ENCODE results near the gene DCAF11. TPM values are rescaled to one million over a fixed set of nuclear protein-coding genes. Genes with fewer than 3 reads are reported as not detected.
A peak's percentile ranks its signal among the peaks of the same experiment; 100 is the strongest.

The DCAF11 gene
- total RNA-seq (2014; rRNA removed; shearing (Covaris generic)), result 37.2 and 46.7 TPM in 2 replicates
- polyA plus RNA-seq (2015; cell fraction: cytosol; rRNA removed), result 30.4 and 31.1 TPM in 2 replicates
- polyA plus RNA-seq (2015; cell fraction: nucleus; rRNA removed), result 29.9 and 31.6 TPM in 2 replicates

GRCh38 chr14:24114532-24115421, at the start of gene DCAF11, which contains the start of gene NRL:
TSS of gene DCAF11 (plus strand) at chr14:24114777. CDS start at chr14:24115595, 818 bp downstream.
TSS of gene NRL (minus strand) at chr14:24114949. CDS start at chr14:24082848, 32,101 bp downstream.
- DNase-seq (ENCODE audit: low read depth), result peak; percentile 100

- no peak for DNase-seq (ENCODE audit: low read depth)
Measured at GRCh38 chr14:24064856-24065255, 49.7 kb upstream of the DCAF11 start.

DNA sequence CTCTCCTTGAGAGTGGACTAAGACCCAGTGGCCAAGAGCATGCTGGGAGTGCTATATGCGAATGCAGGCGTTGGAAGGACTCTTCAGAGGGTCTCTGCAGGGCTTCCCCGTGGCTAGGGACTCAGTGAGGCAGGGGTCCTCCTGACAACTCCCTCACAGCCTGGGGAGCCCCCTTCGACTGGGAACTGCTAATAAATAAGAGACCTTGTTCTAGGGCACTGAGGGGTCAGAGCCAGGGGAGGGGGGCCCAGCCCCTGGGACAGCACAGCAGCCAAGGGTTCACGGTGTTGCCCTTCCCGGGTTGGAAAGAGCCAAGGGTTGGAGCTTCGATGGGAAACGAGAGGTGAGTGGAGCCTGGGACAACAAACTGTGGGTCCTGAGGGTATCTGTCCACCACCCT, 49.2 kb upstream of the DCAF11 start:
- no peak for DNase-seq (ENCODE audit: low read depth)

DNA sequence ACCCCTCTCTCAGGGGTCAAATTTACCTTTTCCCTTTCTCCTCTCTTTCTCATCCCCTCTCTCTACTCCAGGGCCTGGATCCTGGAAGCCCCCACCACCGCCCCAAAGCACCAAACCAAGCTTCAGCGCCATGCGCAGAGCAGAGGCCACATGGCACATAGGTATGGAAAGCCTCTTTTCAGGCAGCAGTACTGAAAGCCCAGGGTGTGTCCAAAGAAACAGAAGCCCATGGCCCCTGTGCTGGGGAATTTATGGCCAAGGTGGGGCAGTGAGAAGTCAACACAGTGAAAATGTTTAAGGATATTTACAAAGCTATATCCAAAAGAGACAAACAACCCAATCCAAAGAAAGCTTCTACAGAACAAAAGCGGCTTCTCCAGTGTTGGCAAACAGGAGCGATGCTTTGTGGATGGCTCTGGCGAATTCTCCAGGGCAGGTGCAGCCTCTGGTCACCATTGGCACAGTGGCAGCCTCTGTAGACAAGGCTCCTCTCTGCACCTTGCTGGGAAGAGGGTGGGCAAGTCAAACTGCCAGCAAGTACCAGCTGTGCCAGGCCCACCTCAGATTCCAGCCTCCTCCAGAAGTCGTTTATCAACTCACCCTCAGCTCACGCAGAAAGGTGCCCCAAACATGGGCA, 48.0 kb upstream of the DCAF11 start:
- no peak for DNase-seq (ENCODE audit: low read depth)

DNA sequence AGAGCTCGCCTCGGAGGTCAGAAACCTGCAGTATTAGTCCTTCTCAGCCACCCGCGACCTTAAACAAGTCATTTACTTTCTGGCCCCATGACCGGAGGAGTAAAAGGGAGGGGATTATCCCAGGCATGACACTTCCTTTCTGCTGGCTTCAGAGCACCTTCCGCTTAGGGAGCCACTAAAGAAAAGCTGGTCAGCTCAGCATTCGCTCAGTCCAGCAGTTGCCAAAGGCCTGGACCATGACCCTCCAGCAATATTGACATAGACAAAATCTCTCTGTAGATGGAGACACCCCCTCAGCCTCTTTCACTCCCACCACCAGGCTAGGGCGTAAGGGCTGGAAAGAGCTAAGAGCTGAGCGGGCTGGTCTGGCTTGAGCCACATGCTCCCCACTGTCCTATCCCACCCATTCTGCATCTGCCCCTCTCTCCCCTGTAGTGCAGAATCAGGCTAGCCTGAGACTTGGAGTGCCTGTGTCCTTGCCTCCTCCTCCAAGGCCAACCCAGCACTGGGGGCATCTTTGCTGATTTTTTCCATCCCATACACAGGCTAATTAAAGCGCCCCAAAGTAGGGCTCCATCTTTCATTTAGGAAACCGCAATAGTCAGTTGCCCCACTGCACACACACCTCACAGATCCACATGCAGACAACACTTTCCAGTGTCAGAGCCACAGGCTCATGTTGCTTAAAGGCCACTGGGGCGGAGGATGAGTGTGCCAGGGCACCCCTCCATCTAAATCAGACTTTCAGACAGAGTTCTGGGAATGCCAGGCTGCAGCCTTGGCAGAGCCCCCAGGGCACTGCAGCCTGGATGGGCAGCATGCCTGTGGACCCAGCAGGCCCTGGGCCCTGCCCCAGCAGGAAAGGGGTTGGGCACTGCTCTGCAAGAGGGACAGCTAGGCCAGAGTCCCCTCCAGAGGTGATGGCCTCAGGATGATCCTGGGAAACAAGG, 47.2 kb upstream of the DCAF11 start:
- DNase-seq (ENCODE audit: low read depth), result no peak

GRCh38 chr14:24068711-24069410, 45.7 kb upstream of the DCAF11 start:
- DNase-seq (ENCODE audit: low read depth), result no peak

- DNase-seq (ENCODE audit: low read depth), result no peak
Measured at GRCh38 chr14:24069411-24069735, 45.2 kb upstream of the DCAF11 start.

- DNase-seq (ENCODE audit: low read depth), result no peak
Measured at GRCh38 chr14:24070285-24071143, 44.1 kb upstream of the DCAF11 start.

- DNase-seq (ENCODE audit: low read depth), result no peak
Measured at GRCh38 chr14:24071144-24071697, 43.4 kb upstream of the DCAF11 start, which contains the start of gene CPNE6. TSS of gene CPNE6 (plus strand) at chr14:24071562. CDS start at chr14:24072937, 1,375 bp downstream.

DNA sequence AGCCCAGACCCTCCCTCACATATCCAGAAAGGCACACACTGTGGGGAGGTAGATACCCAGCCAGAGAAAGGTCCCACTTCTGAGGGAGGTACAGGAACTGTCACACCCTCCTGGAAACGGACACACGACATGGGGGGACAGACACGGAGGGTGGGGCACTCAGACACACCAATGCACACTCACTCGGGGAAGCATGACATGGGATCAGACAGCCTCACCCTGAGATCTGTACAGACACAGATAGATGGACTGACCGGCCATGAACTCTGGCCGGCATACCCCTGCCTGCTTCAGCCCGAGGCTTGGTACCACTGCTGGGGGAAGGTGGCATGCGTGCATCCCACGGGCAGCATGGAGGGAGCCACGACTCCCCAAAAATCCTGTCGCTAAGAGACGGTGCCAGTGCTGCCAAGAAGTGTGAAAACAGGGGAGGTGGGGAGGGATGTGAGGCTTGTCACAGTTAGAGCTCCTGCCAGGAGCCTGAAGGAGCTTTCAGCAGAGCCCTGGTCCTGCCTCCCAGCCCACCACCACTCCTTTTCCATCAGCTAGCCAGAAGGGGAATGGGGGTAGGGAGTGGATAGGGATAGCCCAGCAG, 42.6 kb upstream of the DCAF11 start:
- no peak for DNase-seq (ENCODE audit: low read depth)

DNA sequence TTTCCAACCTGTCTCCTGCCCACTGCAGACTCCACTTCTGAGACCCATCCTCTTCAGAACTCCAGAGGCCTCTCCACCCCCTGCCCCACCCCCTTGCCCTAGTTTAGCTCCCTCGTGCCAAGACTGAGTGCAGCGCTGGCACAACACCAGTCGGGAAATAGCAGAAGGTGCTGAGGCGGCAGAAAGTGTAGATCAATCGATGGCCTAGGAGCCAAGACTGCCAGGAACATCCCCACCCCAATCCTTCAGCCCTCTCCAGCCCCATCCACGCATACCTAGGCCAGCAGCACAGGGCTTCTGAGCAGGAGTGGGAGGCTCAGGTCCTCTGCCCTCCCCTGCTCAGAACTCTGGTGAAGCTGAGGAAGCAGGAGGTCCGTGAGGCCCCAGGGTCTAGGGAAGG, 42.1 kb upstream of the DCAF11 start:
- no peak for DNase-seq (ENCODE audit: low read depth)

- no peak for DNase-seq (ENCODE audit: low read depth)
Measured at GRCh38 chr14:24072881-24073877, 41.4 kb upstream of the DCAF11 start.

- DNase-seq (ENCODE audit: low read depth), result no peak
Measured at GRCh38 chr14:24074625-24075484, 39.7 kb upstream of the DCAF11 start.

DNA sequence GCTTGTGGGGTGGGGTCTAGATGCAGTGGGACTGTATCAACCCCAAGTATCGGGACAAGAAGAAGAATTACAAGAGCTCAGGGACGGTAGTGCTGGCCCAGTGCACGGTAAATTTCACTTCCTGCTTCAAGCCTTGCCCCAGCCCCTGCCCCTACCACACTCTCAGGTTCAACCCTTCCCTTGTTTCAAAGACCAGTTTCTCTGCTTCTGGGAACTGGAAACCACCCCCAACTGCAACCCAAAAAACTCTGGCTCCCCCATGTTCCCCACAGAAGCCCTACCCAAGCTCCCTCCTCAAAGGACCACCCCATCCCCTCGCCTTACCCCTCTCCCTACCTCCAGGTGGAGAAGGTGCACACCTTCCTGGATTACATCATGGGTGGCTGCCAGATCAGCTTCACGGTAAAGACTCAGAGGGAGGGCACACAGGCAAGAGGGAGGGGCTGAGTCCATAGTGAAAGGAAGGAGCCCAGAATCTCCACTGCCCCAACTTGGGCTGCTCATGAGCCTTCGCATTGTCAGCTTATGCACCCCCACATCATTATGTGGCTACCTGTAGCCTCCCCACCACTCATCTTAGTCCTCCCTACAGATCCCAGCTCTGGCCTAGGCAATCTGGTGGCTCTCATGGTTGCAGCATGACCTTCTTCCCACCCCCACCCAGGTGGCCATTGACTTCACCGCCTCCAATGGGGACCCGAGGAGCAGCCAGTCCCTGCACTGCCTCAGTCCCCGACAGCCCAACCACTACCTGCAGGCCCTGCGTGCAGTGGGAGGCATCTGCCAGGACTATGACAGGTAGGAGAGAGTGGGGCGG, 38.9 kb upstream of the DCAF11 start:
- no peak for DNase-seq (ENCODE audit: low read depth)

- no peak for DNase-seq (ENCODE audit: low read depth)
Measured at GRCh38 chr14:24076302-24076601, 38.3 kb upstream of the DCAF11 start.

DNA sequence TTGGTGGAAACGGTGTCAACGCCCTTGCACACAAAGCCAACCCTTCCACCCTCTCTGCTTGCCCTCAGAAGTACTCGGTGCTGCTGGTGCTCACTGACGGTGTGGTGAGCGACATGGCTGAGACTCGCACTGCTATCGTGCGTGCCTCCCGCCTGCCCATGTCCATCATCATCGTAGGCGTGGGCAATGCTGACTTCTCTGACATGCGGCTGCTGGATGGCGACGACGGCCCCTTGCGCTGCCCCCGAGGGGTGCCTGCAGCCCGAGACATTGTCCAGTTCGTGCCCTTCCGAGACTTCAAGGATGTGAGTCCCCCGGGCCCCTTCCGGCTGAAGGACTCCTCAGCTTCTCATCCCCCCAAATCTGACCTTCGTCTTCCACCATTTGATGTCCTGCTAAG, 37.5 kb upstream of the DCAF11 start:
- no peak for DNase-seq (ENCODE audit: low read depth)
